Endodermal cell (in vitro differentiated cells): ENCODE measurements around the gene ABHD11. TPM values are rescaled to one million over a fixed set of nuclear protein-coding genes. Genes with fewer than 3 reads are reported as not detected.

ENCODE experiments used
- DNase-seq: peaks from one replicate; pipeline ENCODE4 v3.0.0-alpha.2; 2017
- H3K27ac ChIP-seq: 2 replicates; pipeline ENCODE4 v1.5.1; 2013; ENCODE audit warnings: mild to moderate bottlenecking, low read depth, low read length, moderate library complexity
- H3K27me3 ChIP-seq: 2 replicates; pipeline ENCODE4 v1.6.1; 2013; ENCODE audit warnings: mild to moderate bottlenecking, low read length, moderate library complexity; ENCODE audit not compliant: insufficient read depth, control insufficient read depth, poor library complexity, severe bottlenecking
- H3K36me3 ChIP-seq: 2 replicates; pipeline ENCODE4 v1.7.0; 2013; ENCODE audit warnings: mild to moderate bottlenecking, low read length, moderate library complexity; ENCODE audit not compliant: control insufficient read depth, insufficient read depth
- H3K4me1 ChIP-seq: one replicate; pipeline ENCODE4 v1.7.0; 2013; ENCODE audit warnings: low read length; ENCODE audit not compliant: control insufficient read depth, insufficient read depth
- H3K4me3 ChIP-seq: 2 replicates; pipeline ENCODE4 v1.5.1; 2013; ENCODE audit warnings: mild to moderate bottlenecking, low read length, moderate library complexity
- H3K9ac ChIP-seq: 2 replicates; pipeline ENCODE4 v1.6.1; 2013; ENCODE audit warnings: mild to moderate bottlenecking, low read length, moderate library complexity; ENCODE audit not compliant: poor library complexity, severe bottlenecking; ENCODE audit errors: extremely low read depth
- H3K9me3 ChIP-seq: 2 replicates; pipeline ENCODE4 v1.6.1; 2013; ENCODE audit warnings: mild to moderate bottlenecking, low read length, moderate library complexity; ENCODE audit not compliant: control insufficient read depth
- H3K27ac Mint-ChIP-seq: 2 replicates; pipeline ENCODE4 v1.8.0; 2020; ENCODE audit warnings: mixed read lengths
- H3K27me3 Mint-ChIP-seq: 2 replicates; pipeline ENCODE4 v1.8.0; 2021; ENCODE audit warnings: mild to moderate bottlenecking, mixed read lengths; ENCODE audit not compliant: insufficient read depth
- H3K36me3 Mint-ChIP-seq: 2 replicates; pipeline ENCODE4 v1.8.0; 2020; ENCODE audit warnings: low read depth, mixed read lengths
- H3K4me1 Mint-ChIP-seq: 2 replicates; pipeline ENCODE4 v1.8.0; 2020; ENCODE audit warnings: mixed read lengths
- H3K4me3 Mint-ChIP-seq: 2 replicates; pipeline ENCODE4 v1.8.0; 2020; ENCODE audit warnings: mild to moderate bottlenecking, moderate library complexity, mixed read lengths
- H3K9me3 Mint-ChIP-seq: 2 replicates; pipeline ENCODE4 v1.8.0; 2020; ENCODE audit warnings: mild to moderate bottlenecking, mixed read lengths
- WGBS, 2 experiments: methylation state at CpG; one replicate each; pipeline versions ENCODE4 v1.1.5 to v1.1.7; 2013; ENCODE audit warnings: missing lambda C conversion rate in 2 of 2, mixed read lengths in 1 of 2; ENCODE audit not compliant: insufficient coverage in 1 of 2, insufficient read length in 1 of 2; 5-methylcytosine and 5-hydroxymethylcytosine counted together
- total RNA-seq, 2 donors: library from RNA; stranded (reverse); fragmentation: NEBNext Ultra II Directional in 1 of 2; extraction: Animal tissue kit (Norgen Biotek cat#: 25700) in 1 of 2; gene quantifications; 2 replicates in 1 of 2; 3 replicates in 1 of 2; pipeline ENCODE4 v1.2.1, GENCODE V29; 2021
- TF ChIP-seq, protein P1 (sequence below): fragments of 200-600 bp; sonication (generic); conservative IDR thresholded peaks from 2 replicates; pipeline ENCODE4 v1.5.0; 2021; ENCODE audit warnings: antibody characterized with exemption, mild to moderate bottlenecking

The ABHD11 gene
- total RNA-seq, 2 donors from 2014 or later = 76.9 to 109 TPM

DNA sequence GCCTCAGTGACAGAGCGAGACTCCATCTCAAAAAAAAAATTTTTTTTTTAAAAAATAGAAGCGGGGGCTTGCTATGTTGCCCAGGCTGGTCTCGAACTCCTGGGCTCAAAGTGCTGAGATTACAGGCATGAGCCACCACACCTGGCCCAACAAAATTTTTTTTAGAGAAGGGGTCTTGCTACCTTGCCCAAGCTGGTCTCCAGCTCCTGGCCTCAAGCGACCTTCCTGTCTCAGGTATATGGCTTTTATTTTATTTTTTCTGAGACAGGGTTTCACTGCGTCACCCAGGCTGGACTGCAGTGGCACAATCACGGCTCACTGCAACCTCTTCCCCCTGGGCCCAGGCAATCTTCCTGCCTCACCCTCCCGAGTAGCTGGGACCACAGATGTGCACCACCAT, 1.6 kb upstream of the ABHD11 start:
- WGBS, 2 experiments = 83 to 96% methylated on average over 3 to 7 of the region's 7 CpGs
- no peak for DNase-seq
- Histone ChIP-seq H3K9me3 (no peaks in the 10 kb centered on the region), H3K4me3 (no peak overlapping the region), H3K27ac (no peak overlapping the region), H3K27me3 (no peaks in the 10 kb centered on the region), H3K9ac (no peak overlapping the region), H3K36me3 (peaks cover 21% of the 10 kb centered on the region), H3K4me1 (peaks cover 11% of the 10 kb centered on the region)
- Mint-ChIP-seq H3K27ac (peak overlapping the region; percentile 99), H3K36me3 (peaks cover 17% of the 10 kb centered on the region), H3K4me3 (peak overlapping the region; percentile 32), H3K27me3 (no peaks in the 10 kb centered on the region), H3K9me3 (no peaks in the 10 kb centered on the region), H3K4me1 (peaks cover 31% of the 10 kb centered on the region)
- TF ChIP-seq, protein P1, sequence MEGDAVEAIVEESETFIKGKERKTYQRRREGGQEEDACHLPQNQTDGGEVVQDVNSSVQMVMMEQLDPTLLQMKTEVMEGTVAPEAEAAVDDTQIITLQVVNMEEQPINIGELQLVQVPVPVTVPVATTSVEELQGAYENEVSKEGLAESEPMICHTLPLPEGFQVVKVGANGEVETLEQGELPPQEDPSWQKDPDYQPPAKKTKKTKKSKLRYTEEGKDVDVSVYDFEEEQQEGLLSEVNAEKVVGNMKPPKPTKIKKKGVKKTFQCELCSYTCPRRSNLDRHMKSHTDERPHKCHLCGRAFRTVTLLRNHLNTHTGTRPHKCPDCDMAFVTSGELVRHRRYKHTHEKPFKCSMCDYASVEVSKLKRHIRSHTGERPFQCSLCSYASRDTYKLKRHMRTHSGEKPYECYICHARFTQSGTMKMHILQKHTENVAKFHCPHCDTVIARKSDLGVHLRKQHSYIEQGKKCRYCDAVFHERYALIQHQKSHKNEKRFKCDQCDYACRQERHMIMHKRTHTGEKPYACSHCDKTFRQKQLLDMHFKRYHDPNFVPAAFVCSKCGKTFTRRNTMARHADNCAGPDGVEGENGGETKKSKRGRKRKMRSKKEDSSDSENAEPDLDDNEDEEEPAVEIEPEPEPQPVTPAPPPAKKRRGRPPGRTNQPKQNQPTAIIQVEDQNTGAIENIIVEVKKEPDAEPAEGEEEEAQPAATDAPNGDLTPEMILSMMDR = no peak

DNA sequence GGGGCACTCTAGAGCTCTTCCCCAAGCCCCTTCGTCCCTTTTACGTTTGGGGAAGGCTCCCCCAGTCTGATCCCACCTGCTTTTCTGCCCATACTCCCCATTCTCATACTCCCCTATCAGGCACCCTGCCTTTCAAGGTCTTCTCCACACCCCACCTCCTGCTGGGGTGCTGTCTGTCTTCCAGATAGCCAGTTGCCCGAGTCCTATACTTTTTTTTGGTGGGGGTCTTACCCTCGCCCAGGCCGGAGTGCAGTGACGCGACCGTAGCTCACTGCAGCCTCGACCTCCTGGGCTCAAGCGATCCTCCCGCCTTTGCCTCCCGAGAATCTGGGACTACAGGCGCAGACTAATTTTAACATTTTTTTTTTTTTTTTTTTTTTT, 775 bp upstream of the ABHD11 start:
- H3K36me3 Mint-ChIP-seq = peaks cover 18% of the 10 kb centered on the region
- H3K4me1 Mint-ChIP-seq = peaks cover 34% of the 10 kb centered on the region
- DNase-seq = peak; percentile 66
- no peaks in the 10 kb centered on the region for H3K27me3 Mint-ChIP-seq
- peaks cover 21% of the 10 kb centered on the region for H3K36me3 ChIP-seq
- H3K27ac ChIP-seq = peak overlapping the region; percentile 83
- TF ChIP-seq, protein P1 = no peak
- peak overlapping the region; percentile 98 for H3K27ac Mint-ChIP-seq
- H3K4me1 ChIP-seq = peaks cover 11% of the 10 kb centered on the region
- 63 to 71% methylated on average over 7 to 13 of the region's 13 CpGs for WGBS, 2 experiments
- peak overlapping the region; percentile 84 for H3K4me3 ChIP-seq
- H3K9ac ChIP-seq = peak overlapping the region; percentile 95
- H3K9me3 Mint-ChIP-seq = no peaks in the 10 kb centered on the region
- peak overlapping the region; percentile 86 for H3K4me3 Mint-ChIP-seq
- no peaks in the 10 kb centered on the region for H3K27me3 ChIP-seq
- H3K9me3 ChIP-seq = no peaks in the 10 kb centered on the region

DNA sequence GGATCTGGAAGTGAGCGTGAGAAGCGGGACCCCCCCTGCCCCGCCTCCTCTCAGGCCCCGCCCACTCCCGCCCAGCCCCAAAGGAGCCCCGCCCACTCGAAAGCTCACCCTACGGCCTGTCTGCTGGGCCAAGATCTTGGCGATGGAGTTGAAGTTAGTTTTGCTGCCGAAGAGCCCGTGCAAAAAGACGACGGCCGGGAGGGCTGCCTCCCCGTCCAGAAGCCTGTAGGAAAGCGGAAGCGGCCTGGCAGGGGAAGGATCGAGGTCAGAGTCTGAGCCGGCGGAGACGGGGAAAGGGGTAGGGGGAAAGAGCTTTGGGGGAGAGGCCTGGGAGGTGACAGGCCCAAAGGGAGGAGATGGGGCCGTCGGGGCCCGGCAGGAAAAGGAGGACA, 386 bp downstream of the ABHD11 start:
- no peak overlapping the region for H3K27ac ChIP-seq
- TF ChIP-seq, protein P1 = no peak
- Mint-ChIP-seq H3K27me3 (no peaks in the 10 kb centered on the region), H3K27ac (peak overlapping the region; percentile 94), H3K36me3 (peaks cover 18% of the 10 kb centered on the region), H3K4me3 (peak overlapping the region; percentile 86), H3K9me3 (no peaks in the 10 kb centered on the region), H3K4me1 (peaks cover 24% of the 10 kb centered on the region)
- H3K4me3 ChIP-seq = peak overlapping the region; percentile 88
- peaks cover 21% of the 10 kb centered on the region for H3K36me3 ChIP-seq
- WGBS, 2 experiments = 2 to 5% methylated on average over 10 to 24 of the region's 24 CpGs
- H3K4me1 ChIP-seq = peaks cover 7% of the 10 kb centered on the region
- peak; percentile 90 for DNase-seq
- no peaks in the 10 kb centered on the region for H3K27me3 ChIP-seq
- peak overlapping the region; percentile 80 for H3K9ac ChIP-seq
- no peaks in the 10 kb centered on the region for H3K9me3 ChIP-seq
